HL-60 (cell line): ENCODE data around the gene MT2A.
A peak's percentile ranks its signal among the peaks of the same experiment; 100 is the strongest.

Experiments
- DNase-seq, 2 experiments: peaks; one replicate each; pipeline ENCODE4 v3.0.0-alpha.2; 2010 to 2020; ENCODE audit warnings: low read depth in 1 of 2, low spot score in 1 of 2
- H3K27ac ChIP-seq: fragments of 250-450 bp; sonication (Bioruptor Pico); replicated peaks from 2 replicates; pipeline ENCODE4 v1.5.1; 2020; ENCODE audit warnings: mild to moderate bottlenecking, moderate library complexity
- H3K27me3 ChIP-seq: fragments of 250-450 bp; sonication (Bioruptor Pico); 2 replicates; pipeline ENCODE4 v1.5.1; 2021; ENCODE audit warnings: mild to moderate bottlenecking, moderate library complexity; ENCODE audit not compliant: insufficient read depth, poor library complexity, severe bottlenecking
- H3K4me3 ChIP-seq: replicated peaks from 2 replicates; pipeline ENCODE4 v1.5.1; 2011; ENCODE audit warnings: mild to moderate bottlenecking, control low read depth, low read length; ENCODE audit not compliant: insufficient read depth
- GABPA ChIP-seq: IDR thresholded peaks from 2 replicates; pipeline ENCODE4 v1.6.1; 2012; ENCODE audit warnings: low read depth
- POLR2AphosphoS5 ChIP-seq: IDR thresholded peaks from 2 replicates; pipeline ENCODE4 v1.6.1; 2012; ENCODE audit warnings: low read depth
- SPI1 ChIP-seq: IDR thresholded peaks from 2 replicates; pipeline ENCODE4 v1.6.1; 2012; ENCODE audit warnings: low read depth, mild to moderate bottlenecking, borderline replicate concordance
- TF ChIP-seq, protein P1 (sequence below): IDR thresholded peaks from 2 replicates; pipeline ENCODE4 v1.6.1; 2012; ENCODE audit warnings: low read depth; ENCODE audit not compliant: insufficient replicate concordance
- TF ChIP-seq, protein P2 (sequence below): IDR thresholded peaks from one replicate; pipeline ENCODE4 v1.5.1; 2011; ENCODE audit warnings: low read length, control low read depth, inconsistent platforms; ENCODE audit not compliant: insufficient read depth

Gene MT2A

DNA sequence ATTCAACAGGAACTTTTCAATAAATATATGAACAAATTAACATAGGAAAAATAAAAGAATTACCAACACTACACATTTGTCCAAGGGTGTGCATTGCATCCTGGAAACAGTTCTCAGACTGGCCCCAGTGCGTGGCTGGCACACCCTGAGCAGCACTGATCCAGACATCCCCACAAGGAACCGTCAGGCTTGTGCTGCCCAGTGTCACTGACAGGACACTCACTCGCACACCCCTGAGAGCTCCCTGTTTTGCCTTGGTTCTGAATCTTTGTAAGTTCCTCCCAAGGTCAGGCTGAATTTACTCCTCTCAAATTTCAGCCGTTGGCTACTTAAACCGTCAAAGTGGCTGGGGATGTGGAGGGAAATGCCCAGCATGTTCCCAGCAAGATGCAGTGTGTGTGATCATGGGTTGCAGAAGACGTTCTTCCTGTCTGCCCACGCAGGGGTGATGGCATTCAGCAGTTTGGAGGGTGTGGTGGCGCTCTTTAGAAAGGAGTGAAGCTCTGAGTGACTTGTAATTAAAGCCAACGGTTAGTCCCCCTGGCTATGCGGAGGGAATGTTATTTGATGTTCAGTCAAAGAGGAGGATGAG is 1.7 kb downstream of the MT2A start:
- Histone ChIP-seq H3K27ac (peak overlapping the region; percentile 69), H3K4me3 (no peak overlapping the region), H3K27me3 (no peaks in the 10 kb centered on the region)
- TF ChIP-seq POLR2AphosphoS5: peak; percentile 45; the same call in 1 of the 2 replicates
- TF ChIP-seq, protein P1, sequence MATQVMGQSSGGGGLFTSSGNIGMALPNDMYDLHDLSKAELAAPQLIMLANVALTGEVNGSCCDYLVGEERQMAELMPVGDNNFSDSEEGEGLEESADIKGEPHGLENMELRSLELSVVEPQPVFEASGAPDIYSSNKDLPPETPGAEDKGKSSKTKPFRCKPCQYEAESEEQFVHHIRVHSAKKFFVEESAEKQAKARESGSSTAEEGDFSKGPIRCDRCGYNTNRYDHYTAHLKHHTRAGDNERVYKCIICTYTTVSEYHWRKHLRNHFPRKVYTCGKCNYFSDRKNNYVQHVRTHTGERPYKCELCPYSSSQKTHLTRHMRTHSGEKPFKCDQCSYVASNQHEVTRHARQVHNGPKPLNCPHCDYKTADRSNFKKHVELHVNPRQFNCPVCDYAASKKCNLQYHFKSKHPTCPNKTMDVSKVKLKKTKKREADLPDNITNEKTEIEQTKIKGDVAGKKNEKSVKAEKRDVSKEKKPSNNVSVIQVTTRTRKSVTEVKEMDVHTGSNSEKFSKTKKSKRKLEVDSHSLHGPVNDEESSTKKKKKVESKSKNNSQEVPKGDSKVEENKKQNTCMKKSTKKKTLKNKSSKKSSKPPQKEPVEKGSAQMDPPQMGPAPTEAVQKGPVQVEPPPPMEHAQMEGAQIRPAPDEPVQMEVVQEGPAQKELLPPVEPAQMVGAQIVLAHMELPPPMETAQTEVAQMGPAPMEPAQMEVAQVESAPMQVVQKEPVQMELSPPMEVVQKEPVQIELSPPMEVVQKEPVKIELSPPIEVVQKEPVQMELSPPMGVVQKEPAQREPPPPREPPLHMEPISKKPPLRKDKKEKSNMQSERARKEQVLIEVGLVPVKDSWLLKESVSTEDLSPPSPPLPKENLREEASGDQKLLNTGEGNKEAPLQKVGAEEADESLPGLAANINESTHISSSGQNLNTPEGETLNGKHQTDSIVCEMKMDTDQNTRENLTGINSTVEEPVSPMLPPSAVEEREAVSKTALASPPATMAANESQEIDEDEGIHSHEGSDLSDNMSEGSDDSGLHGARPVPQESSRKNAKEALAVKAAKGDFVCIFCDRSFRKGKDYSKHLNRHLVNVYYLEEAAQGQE: no peak
- DNase-seq: peak in 1 of 2 experiments; percentile 57

DNA sequence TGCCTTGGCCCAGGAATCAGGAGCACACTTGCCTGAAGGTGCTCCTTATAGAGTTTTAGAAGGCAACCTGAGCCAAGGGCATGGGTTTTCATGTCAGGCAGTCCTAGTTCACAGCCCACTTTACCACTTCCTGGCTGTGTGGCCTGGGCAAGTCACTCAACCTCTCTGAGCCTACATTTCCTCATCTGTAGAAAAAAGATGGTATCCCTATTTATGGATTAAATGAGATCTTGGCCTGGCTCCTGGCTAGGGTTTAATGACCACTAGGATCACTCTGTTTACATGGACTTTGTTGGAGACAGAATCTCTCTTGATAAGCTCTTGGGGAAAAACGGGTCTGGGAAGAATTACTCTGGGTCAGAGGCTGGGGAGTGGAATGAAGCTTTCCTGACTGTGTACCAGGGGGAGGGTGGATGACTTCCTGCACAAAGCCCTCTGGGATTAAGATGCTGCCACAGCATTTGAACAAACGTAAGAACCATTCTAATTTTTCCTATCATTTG is 2.3 kb downstream of the MT2A start:
- H3K4me3 ChIP-seq: no peak overlapping the region
- no peaks in the 10 kb centered on the region for H3K27me3 ChIP-seq
- H3K27ac ChIP-seq: no peak overlapping the region; the same call in 1 of the 2 replicates
- DNase-seq: no peak
- TF ChIP-seq POLR2AphosphoS5 (no peak), SPI1 (no peak), GABPA (no peak)
- TF ChIP-seq, protein P1: no peak
- TF ChIP-seq, protein P2, sequence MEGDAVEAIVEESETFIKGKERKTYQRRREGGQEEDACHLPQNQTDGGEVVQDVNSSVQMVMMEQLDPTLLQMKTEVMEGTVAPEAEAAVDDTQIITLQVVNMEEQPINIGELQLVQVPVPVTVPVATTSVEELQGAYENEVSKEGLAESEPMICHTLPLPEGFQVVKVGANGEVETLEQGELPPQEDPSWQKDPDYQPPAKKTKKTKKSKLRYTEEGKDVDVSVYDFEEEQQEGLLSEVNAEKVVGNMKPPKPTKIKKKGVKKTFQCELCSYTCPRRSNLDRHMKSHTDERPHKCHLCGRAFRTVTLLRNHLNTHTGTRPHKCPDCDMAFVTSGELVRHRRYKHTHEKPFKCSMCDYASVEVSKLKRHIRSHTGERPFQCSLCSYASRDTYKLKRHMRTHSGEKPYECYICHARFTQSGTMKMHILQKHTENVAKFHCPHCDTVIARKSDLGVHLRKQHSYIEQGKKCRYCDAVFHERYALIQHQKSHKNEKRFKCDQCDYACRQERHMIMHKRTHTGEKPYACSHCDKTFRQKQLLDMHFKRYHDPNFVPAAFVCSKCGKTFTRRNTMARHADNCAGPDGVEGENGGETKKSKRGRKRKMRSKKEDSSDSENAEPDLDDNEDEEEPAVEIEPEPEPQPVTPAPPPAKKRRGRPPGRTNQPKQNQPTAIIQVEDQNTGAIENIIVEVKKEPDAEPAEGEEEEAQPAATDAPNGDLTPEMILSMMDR: no peak

DNA sequence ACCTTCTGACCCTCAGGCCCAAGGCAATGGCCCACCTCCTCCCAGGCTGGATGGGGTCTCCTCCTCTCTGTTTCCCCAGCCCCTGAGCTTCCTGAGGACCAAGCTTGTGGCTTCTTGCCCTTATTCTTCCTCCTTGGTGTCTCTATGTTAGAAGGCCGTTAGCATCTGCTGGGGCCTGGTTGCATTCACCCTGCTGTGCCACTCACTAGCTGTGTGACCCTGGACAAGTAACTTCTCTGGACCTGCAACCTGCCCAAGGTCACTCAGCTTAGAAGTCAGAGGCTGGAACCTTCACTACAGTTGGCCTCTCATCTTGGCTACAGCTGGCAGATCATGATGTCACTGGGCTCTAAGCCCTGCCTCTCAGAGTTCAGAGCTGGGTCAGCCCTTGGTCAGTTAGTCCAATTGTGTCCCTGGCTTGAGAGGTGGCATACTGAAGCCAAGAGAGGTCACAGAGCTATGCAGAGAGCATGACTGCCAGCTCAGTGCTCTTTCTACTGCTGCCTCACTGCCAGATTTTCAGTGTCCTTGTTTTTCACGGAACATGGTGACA is 3.0 kb downstream of the MT2A start:
- no peak for DNase-seq
- Histone ChIP-seq H3K4me3 (no peak overlapping the region), H3K27me3 (no peaks in the 10 kb centered on the region), H3K27ac (no peak overlapping the region)
- TF ChIP-seq POLR2AphosphoS5: no peak

DNA sequence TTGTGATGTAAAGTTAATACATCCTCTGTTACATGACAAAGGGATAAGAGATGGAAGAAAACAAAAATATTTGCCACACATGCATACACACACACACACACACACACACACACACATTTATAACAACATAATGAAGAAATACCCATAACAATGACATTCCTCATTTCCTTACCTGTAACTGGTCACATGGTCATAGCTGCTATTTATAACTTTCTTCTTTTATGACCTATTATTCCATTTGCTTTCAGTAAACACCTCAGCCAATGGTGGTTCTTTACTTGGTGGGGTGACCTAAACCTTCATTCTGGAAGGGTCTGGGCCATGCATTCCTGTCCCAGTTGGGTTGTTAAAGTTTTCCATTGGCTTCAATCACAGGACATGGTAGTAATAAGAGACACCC is 5.3 kb downstream of the MT2A start:
- TF ChIP-seq, protein P1: no peak
- TF ChIP-seq SPI1 (no peak), POLR2AphosphoS5 (no peak), GABPA (no peak)
- TF ChIP-seq, protein P2: no peak
- H3K27me3 ChIP-seq: peaks cover 11% of the 10 kb centered on the region
- H3K4me3 ChIP-seq: no peak overlapping the region
- H3K27ac ChIP-seq: no peak overlapping the region
- DNase-seq: no peak
